ENCODE data around the gene ZNF710. TPM values are rescaled to one million over a fixed set of nuclear protein-coding genes. Genes with fewer than 3 reads are reported as not detected.

ZNF710 gene
- total and polyA plus RNA-seq, 2 of the 13 experiments (the other 11 are each of a cell fraction or from before 2014, with no cell fraction given) = 4.7 to 20.6 TPM

DNA sequence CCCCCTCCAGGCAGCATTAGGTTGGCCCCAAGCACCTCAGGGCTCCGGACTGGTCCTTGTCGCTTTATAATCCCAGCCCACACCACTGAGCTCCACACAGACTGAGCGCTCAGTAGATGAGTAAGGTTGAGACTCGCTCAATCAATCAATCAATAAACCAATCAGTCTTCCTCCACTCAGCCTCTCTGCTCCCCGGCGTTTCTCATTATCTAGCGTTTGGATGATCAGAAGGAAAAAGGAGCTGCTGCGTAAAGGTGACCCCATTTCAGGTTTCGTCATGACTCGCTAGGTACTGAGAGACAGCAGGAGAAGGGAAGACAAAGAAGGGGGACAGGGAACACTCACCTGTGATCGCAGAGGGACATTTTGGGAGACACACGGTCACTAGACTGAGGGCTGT, 41.2 kb downstream of the ZNF710 start (continued):
- TF ChIP-seq HNF4G (IDR thresholded peaks at IDR 0.05; ENCODE audit: borderline replicate concordance, low read depth, low read length) = no peak
- no peak for TF ChIP-seq HNF4G (CRISPR knock-in tag; IDR thresholded peaks at IDR 0.05; ENCODE audit: borderline replicate concordance, low read depth)
- no peak for TF ChIP-seq ZNF275 (CRISPR knock-in tag; IDR thresholded peaks at IDR 0.05; ENCODE audit: borderline replicate concordance)
- TF ChIP-seq MTERF4 (CRISPR knock-in tag; IDR thresholded peaks at IDR 0.05) = no peak
- TF ChIP-seq ZNF407 (CRISPR knock-in tag; IDR thresholded peaks at IDR 0.05; ENCODE audit: not compliant biosample characterization) = no peak

All from HepG2 (cell line).